NCI-H2196 (cell line): Measurements from ENCODE around the gene SETDB1.
"Not testable (repeated sequence)": the region's sequence is repeated elsewhere in the genome, so short reads cannot be mapped to it uniquely, and the experiment has no call there.

Experiments
- DNase-seq: peaks from one replicate; lab custom pipeline; 2025; ENCODE audit not compliant: unreplicated experiment; lab: John Stamatoyannopoulos, UW

The SETDB1 gene

GRCh38 chr1:150928775-150929174, 2.6 kb downstream of the SETDB1 start:
- DNase-seq = not testable (repeated sequence)

- DNase-seq = no peak
Measured at GRCh38 chr1:150931773-150932172, 5.6 kb downstream of the SETDB1 start.

GRCh38 chr1:150944856-150945255, 18.7 kb downstream of the SETDB1 start:
- DNase-seq = no peak

- DNase-seq = no peak
Measured at GRCh38 chr1:150954708-150955107, 28.5 kb downstream of the SETDB1 start.

- DNase-seq = no peak
Measured at GRCh38 chr1:150955280-150955679, 29.1 kb downstream of the SETDB1 start.

GRCh38 chr1:150957666-150958065, 31.5 kb downstream of the SETDB1 start:
- DNase-seq = no peak

GRCh38 chr1:150960646-150961045, 34.5 kb downstream of the SETDB1 start:
- no peak for DNase-seq

GRCh38 chr1:150961756-150962155, 35.6 kb downstream of the SETDB1 start:
- no peak for DNase-seq

- DNase-seq = no peak
Measured at GRCh38 chr1:150963321-150964163, 37.4 kb downstream of the SETDB1 start.

GRCh38 chr1:150964164-150964489, 38.0 kb downstream of the SETDB1 start:
- no peak for DNase-seq

- DNase-seq = no peak
Measured at GRCh38 chr1:150965605-150966004, 39.4 kb downstream of the SETDB1 start.

GRCh38 chr1:150966011-150966410, 39.8 kb downstream of the SETDB1 start:
- no peak for DNase-seq

GRCh38 chr1:150967936-150968335, 41.8 kb downstream of the SETDB1 start:
- no peak for DNase-seq

GRCh38 chr1:150968491-150968890, 42.3 kb downstream of the SETDB1 start:
- DNase-seq = no peak

- DNase-seq = no peak
Measured at GRCh38 chr1:150969626-150970025, 43.5 kb downstream of the SETDB1 start.

GRCh38 chr1:150970808-150971582, 44.8 kb downstream of the SETDB1 start:
- DNase-seq = no peak

- no peak for DNase-seq
Measured at GRCh38 chr1:150971583-150972416, 45.6 kb downstream of the SETDB1 start.

- DNase-seq = no peak
Measured at GRCh38 chr1:150972417-150972940, 46.3 kb downstream of the SETDB1 start.

- no peak for DNase-seq
Measured at GRCh38 chr1:150973258-150973835, 47.2 kb downstream of the SETDB1 start.

GRCh38 chr1:150973836-150974579, 47.8 kb downstream of the SETDB1 start:
- DNase-seq = no peak
